Stimulated activated CD4-positive, alpha-beta T cell treated with anti-CD3 and anti-CD28 coated beads, Interleukin-2, amount 100 ng/mL, for 48 hours (primary cell): Measurements from ENCODE around the gene TNNC1.

Source experiments
- DNase-seq, 2 donors: peaks; one replicate each; pipeline ENCODE4 v3.0.0-alpha.2; 2020

The TNNC1 gene

GRCh38 chr3:52456800-52457183 lies 3.0 kb upstream of the TNNC1 start:
- no peak for DNase-seq

- no peak for DNase-seq
Observed at GRCh38 chr3:52456169-52456799, 2.4 kb upstream of the TNNC1 start.

GRCh38 chr3:52455283-52456168 lies 1.7 kb upstream of the TNNC1 start, which contains the start of gene NISCH:
TSS of gene NISCH (plus strand) at chr3:52455604. CDS start at chr3:52455642, 38 bp downstream.
- peak; percentile 99 for DNase-seq

GRCh38 chr3:52454938-52455282 lies 1.1 kb upstream of the TNNC1 start:
- DNase-seq, result no peak

GRCh38 chr3:52454250-52454937 lies 553 bp upstream of the TNNC1 start:
- DNase-seq, result no peak

GRCh38 chr3:52452570-52453221 lies 1.1 kb downstream of the TNNC1 start:
- no peak for DNase-seq

GRCh38 chr3:52452126-52452525 lies 1.7 kb downstream of the TNNC1 start:
- DNase-seq, result no peak

GRCh38 chr3:52451237-52452083 lies 2.4 kb downstream of the TNNC1 start:
- no peak for DNase-seq

GRCh38 chr3:52450489-52451236 lies 3.2 kb downstream of the TNNC1 start:
- DNase-seq, result no peak

GRCh38 chr3:52447512-52448355 lies 6.1 kb downstream of the TNNC1 start:
- no peak for DNase-seq

- peak; percentile 75 to 77 for DNase-seq
Observed at GRCh38 chr3:52446631-52447511, 7.0 kb downstream of the TNNC1 start.

- DNase-seq, result no peak
Observed at GRCh38 chr3:52446042-52446441, 7.8 kb downstream of the TNNC1 start.

GRCh38 chr3:52444860-52445793 lies 8.7 kb downstream of the TNNC1 start, which contains the start of gene SEMA3G:
TSS of gene SEMA3G (minus strand) at chr3:52445103. CDS start at chr3:52445027, 76 bp downstream.
- peak; percentile 68 to 73 for DNase-seq

GRCh38 chr3:52443791-52444687 lies 9.8 kb downstream of the TNNC1 start:
- no peak for DNase-seq

GRCh38 chr3:52443268-52443610 lies 10.6 kb downstream of the TNNC1 start:
- DNase-seq, result no peak

- no peak for DNase-seq
Observed at GRCh38 chr3:52442409-52443267, 11.2 kb downstream of the TNNC1 start.
